ENCODE data around the gene GSTP1. TPM values are rescaled to one million over a fixed set of nuclear protein-coding genes. Genes with fewer than 3 reads are reported as not detected.
"Not testable (repeated sequence)": the region's sequence is repeated elsewhere in the genome, so short reads cannot be mapped to it uniquely, and the experiment has no call there.

Gene GSTP1
- total and polyA plus RNA-seq, 3 experiments from 2014 or later = 333 to 474 (median 462) TPM

GRCh38 chr11:67584205-67584880, 731 bp downstream of the GSTP1 start:
- no peaks in the 10 kb centered on the region for H3K36me3 ChIP-seq (ENCODE audit: insufficient read depth, low read length)
- no peaks in the 10 kb centered on the region for H3K9me3 Mint-ChIP-seq
- peak in 2 of 5 donors; percentile 19 to 26 for DNase-seq
- CTCF ChIA-PET = no interaction called here
- peaks cover 25 to 42% (median 38%) of the 10 kb centered on the region in 3 donors for H3K4me1 Mint-ChIP-seq
- no peaks in the 10 kb centered on the region for H3K27me3 ChIP-seq (ENCODE audit: insufficient read depth, low read length, poor library complexity, severe bottlenecking)
- peaks cover 0 to 11% (median 3%) of the 10 kb centered on the region in 3 donors for H3K36me3 Mint-ChIP-seq
- peak overlapping the region; percentile 51 to 90 (median 74) for H3K4me3 Mint-ChIP-seq
- peak overlapping the region; percentile 65 for H3K27ac ChIP-seq (ENCODE audit: low read depth, low read length)
- no peaks in the 10 kb centered on the region for H3K9me3 ChIP-seq (ENCODE audit: low read length)
- POLR2A ChIA-PET = interaction anchor here (0.6 to 1.0 kb wide), 2 partner anchors 8 to 18 kb away, joined by 3 to 4 read pairs; no protein-coding TSS in a partner anchor
- peaks cover 4 to 6% of the 10 kb centered on the region in 2 donors for H3K27me3 Mint-ChIP-seq
- peaks cover 27% of the 10 kb centered on the region for H3K4me1 ChIP-seq (ENCODE audit: insufficient read depth, low read length)
- H3K27ac Mint-ChIP-seq = peak overlapping the region; percentile 41 to 98 (median 86)
- peak overlapping the region; percentile 55 for H3K4me3 ChIP-seq (ENCODE audit: low read length)

GRCh38 chr11:67584881-67585873, 1.6 kb downstream of the GSTP1 start:
- no peaks in the 10 kb centered on the region for H3K9me3 Mint-ChIP-seq
- Histone ChIP-seq H3K4me1 (ENCODE audit: insufficient read depth, low read length) (peaks cover 20% of the 10 kb centered on the region), H3K27ac (ENCODE audit: low read depth, low read length) (peak overlapping the region; percentile 65), H3K36me3 (ENCODE audit: insufficient read depth, low read length) (no peaks in the 10 kb centered on the region), H3K9me3 (ENCODE audit: low read length) (no peaks in the 10 kb centered on the region), H3K4me3 (ENCODE audit: low read length) (no peak overlapping the region), H3K27me3 (ENCODE audit: insufficient read depth, low read length, poor library complexity, severe bottlenecking) (no peaks in the 10 kb centered on the region)
- CTCF ChIA-PET = interaction anchor here (1.4 kb wide), 1 partner anchor 29 kb away, joined by 4 read pairs; no protein-coding TSS in a partner anchor
- POLR2A ChIA-PET = no interaction called here
- H3K36me3 Mint-ChIP-seq = peaks cover 0 to 11% (median 3%) of the 10 kb centered on the region in 3 donors
- H3K27me3 Mint-ChIP-seq = peaks cover 0 to 4% of the 10 kb centered on the region in 2 donors
- H3K27ac Mint-ChIP-seq = peak overlapping the region; percentile 41 to 95 (median 84)
- H3K4me1 Mint-ChIP-seq = peaks cover 23 to 35% (median 30%) of the 10 kb centered on the region in 3 donors
- peak in 1 of 5 donors; percentile 18 for DNase-seq
- H3K4me3 Mint-ChIP-seq = peak overlapping the region; percentile 51 to 86 (median 74)

GRCh38 chr11:67585911-67586310, 2.3 kb downstream of the GSTP1 start:
- H3K4me1 ChIP-seq (ENCODE audit: insufficient read depth, low read length) = peaks cover 20% of the 10 kb centered on the region
- ChIA-PET POLR2A (no interaction called here), CTCF (interaction anchor here (1.4 kb wide), 1 partner anchor 28 kb away, joined by 4 read pairs; no protein-coding TSS in a partner anchor)
- H3K36me3 Mint-ChIP-seq = peaks cover 0 to 11% (median 3%) of the 10 kb centered on the region in 3 donors
- H3K9me3 Mint-ChIP-seq = no peaks in the 10 kb centered on the region
- H3K9me3 ChIP-seq (ENCODE audit: low read length) = no peaks in the 10 kb centered on the region
- no peak overlapping the region for H3K4me3 ChIP-seq (ENCODE audit: low read length)
- H3K4me3 Mint-ChIP-seq = peak overlapping the region in 5 of 7 donors; percentile 14 to 68 (median 42)
- H3K36me3 ChIP-seq (ENCODE audit: insufficient read depth, low read length) = no peaks in the 10 kb centered on the region
- peaks cover 0 to 4% of the 10 kb centered on the region in 2 donors for H3K27me3 Mint-ChIP-seq
- H3K27me3 ChIP-seq (ENCODE audit: insufficient read depth, low read length, poor library complexity, severe bottlenecking) = no peaks in the 10 kb centered on the region
- H3K27ac Mint-ChIP-seq = peak overlapping the region; percentile 6 to 92 (median 80)
- DNase-seq = no peak
- peaks cover 23 to 35% (median 30%) of the 10 kb centered on the region in 3 donors for H3K4me1 Mint-ChIP-seq
- no peak overlapping the region for H3K27ac ChIP-seq (ENCODE audit: low read depth, low read length)

GRCh38 chr11:67586568-67587250, 3.1 kb downstream of the GSTP1 start:
- POLR2A ChIA-PET = no interaction called here

GRCh38 chr11:67588136-67588503, 4.5 kb downstream of the GSTP1 start:
- peaks cover 13 to 22% (median 20%) of the 10 kb centered on the region in 3 donors for H3K4me1 Mint-ChIP-seq
- Histone ChIP-seq H3K36me3 (ENCODE audit: insufficient read depth, low read length) (no peaks in the 10 kb centered on the region), H3K27me3 (ENCODE audit: insufficient read depth, low read length, poor library complexity, severe bottlenecking) (no peaks in the 10 kb centered on the region), H3K9me3 (ENCODE audit: low read length) (no peaks in the 10 kb centered on the region), H3K4me1 (ENCODE audit: insufficient read depth, low read length) (peaks cover 10% of the 10 kb centered on the region), H3K27ac (ENCODE audit: low read depth, low read length) (no peak overlapping the region), H3K4me3 (ENCODE audit: low read length) (no peak overlapping the region)
- peak overlapping the region in 4 of 8 donors; percentile 33 to 83 (median 46) for H3K27ac Mint-ChIP-seq
- H3K4me3 Mint-ChIP-seq = no peak overlapping the region
- ChIA-PET CTCF (no interaction called here), POLR2A (no interaction called here)
- no peaks in the 10 kb centered on the region for H3K27me3 Mint-ChIP-seq
- H3K36me3 Mint-ChIP-seq = peaks cover 0 to 11% (median 3%) of the 10 kb centered on the region in 3 donors
- no peak for DNase-seq
- H3K9me3 Mint-ChIP-seq = no peaks in the 10 kb centered on the region

More at GRCh38 chr11:67586568-67587250, 3.1 kb downstream of the GSTP1 start:
- CTCF ChIA-PET = interaction anchor here (1.4 kb wide), 1 partner anchor 27 kb away, joined by 4 read pairs; no protein-coding TSS in a partner anchor
- H3K9me3 Mint-ChIP-seq = no peaks in the 10 kb centered on the region
- no peak overlapping the region for H3K4me3 ChIP-seq (ENCODE audit: low read length)
- peaks cover 20% of the 10 kb centered on the region for H3K4me1 ChIP-seq (ENCODE audit: insufficient read depth, low read length)
- peaks cover 23 to 34% (median 30%) of the 10 kb centered on the region in 3 donors for H3K4me1 Mint-ChIP-seq
- no peaks in the 10 kb centered on the region for H3K27me3 ChIP-seq (ENCODE audit: insufficient read depth, low read length, poor library complexity, severe bottlenecking)
- H3K4me3 Mint-ChIP-seq = peak overlapping the region in 1 of 7 donors; percentile 14
- no peaks in the 10 kb centered on the region for H3K36me3 ChIP-seq (ENCODE audit: insufficient read depth, low read length)
- H3K27me3 Mint-ChIP-seq = peaks cover 0 to 2% of the 10 kb centered on the region in 2 donors
- no peak overlapping the region for H3K27ac ChIP-seq (ENCODE audit: low read depth, low read length)
- peaks cover 0 to 11% (median 3%) of the 10 kb centered on the region in 3 donors for H3K36me3 Mint-ChIP-seq
- no peaks in the 10 kb centered on the region for H3K9me3 ChIP-seq (ENCODE audit: low read length)
- DNase-seq = no peak
- H3K27ac Mint-ChIP-seq = peak overlapping the region in 7 of 8 donors; percentile 23 to 92 (median 61)

GRCh38 chr11:67588899-67589415, 5.3 kb downstream of the GSTP1 start:
- H3K4me3 Mint-ChIP-seq; H3K27me3 Mint-ChIP-seq; POLR2A ChIA-PET; H3K9me3 ChIP-seq (ENCODE audit: low read length); CTCF ChIA-PET; H3K36me3 ChIP-seq (ENCODE audit: insufficient read depth, low read length); H3K4me1 ChIP-seq (ENCODE audit: insufficient read depth, low read length); H3K9me3 Mint-ChIP-seq; H3K27ac ChIP-seq (ENCODE audit: low read depth, low read length); H3K4me3 ChIP-seq (ENCODE audit: low read length); H3K27me3 ChIP-seq (ENCODE audit: insufficient read depth, low read length, poor library complexity, severe bottlenecking); DNase-seq: not testable (repeated sequence)
- H3K4me1 Mint-ChIP-seq = peaks cover 11 to 18% (median 16%) of the 10 kb centered on the region in 3 donors
- peaks cover 0 to 11% (median 3%) of the 10 kb centered on the region in 3 donors for H3K36me3 Mint-ChIP-seq
- H3K27ac Mint-ChIP-seq = peak overlapping the region in 2 of 8 donors; percentile 4 to 61

GRCh38 chr11:67592880-67593564, 9.4 kb downstream of the GSTP1 start:
- Histone ChIP-seq H3K9me3 (ENCODE audit: low read length) (no peaks in the 10 kb centered on the region), H3K4me3 (ENCODE audit: low read length) (no peak overlapping the region), H3K27ac (ENCODE audit: low read depth, low read length) (no peak overlapping the region), H3K27me3 (ENCODE audit: insufficient read depth, low read length, poor library complexity, severe bottlenecking) (no peaks in the 10 kb centered on the region), H3K36me3 (ENCODE audit: insufficient read depth, low read length) (no peaks in the 10 kb centered on the region), H3K4me1 (ENCODE audit: insufficient read depth, low read length) (no peaks in the 10 kb centered on the region)
- Mint-ChIP-seq H3K27ac (peak overlapping the region in 2 of 8 donors; percentile 42 to 64), H3K4me1 (no peaks in the 10 kb centered on the region), H3K36me3 (peaks cover 0 to 2% (median 0%) of the 10 kb centered on the region in 3 donors), H3K27me3 (no peaks in the 10 kb centered on the region), H3K9me3 (no peaks in the 10 kb centered on the region), H3K4me3 (no peak overlapping the region)
- CTCF ChIA-PET = no interaction called here
- DNase-seq = no peak
- POLR2A ChIA-PET = interaction anchor here (0.6 kb wide), 1 partner anchor 917 kb away, joined by 3 read pairs; no protein-coding TSS in a partner anchor
